ENCODE measurements around the gene PLEKHD1. TPM values are rescaled to one million over a fixed set of nuclear protein-coding genes. Genes with fewer than 3 reads are reported as not detected.

Gene PLEKHD1
- 0.19 TPM for total RNA-seq
- long read RNA-seq, partial matches to known transcripts = 0 of 1 reads
- long read RNA-seq, other reads (novel, unspliced or antisense) = 1 of 1 reads

DNA sequence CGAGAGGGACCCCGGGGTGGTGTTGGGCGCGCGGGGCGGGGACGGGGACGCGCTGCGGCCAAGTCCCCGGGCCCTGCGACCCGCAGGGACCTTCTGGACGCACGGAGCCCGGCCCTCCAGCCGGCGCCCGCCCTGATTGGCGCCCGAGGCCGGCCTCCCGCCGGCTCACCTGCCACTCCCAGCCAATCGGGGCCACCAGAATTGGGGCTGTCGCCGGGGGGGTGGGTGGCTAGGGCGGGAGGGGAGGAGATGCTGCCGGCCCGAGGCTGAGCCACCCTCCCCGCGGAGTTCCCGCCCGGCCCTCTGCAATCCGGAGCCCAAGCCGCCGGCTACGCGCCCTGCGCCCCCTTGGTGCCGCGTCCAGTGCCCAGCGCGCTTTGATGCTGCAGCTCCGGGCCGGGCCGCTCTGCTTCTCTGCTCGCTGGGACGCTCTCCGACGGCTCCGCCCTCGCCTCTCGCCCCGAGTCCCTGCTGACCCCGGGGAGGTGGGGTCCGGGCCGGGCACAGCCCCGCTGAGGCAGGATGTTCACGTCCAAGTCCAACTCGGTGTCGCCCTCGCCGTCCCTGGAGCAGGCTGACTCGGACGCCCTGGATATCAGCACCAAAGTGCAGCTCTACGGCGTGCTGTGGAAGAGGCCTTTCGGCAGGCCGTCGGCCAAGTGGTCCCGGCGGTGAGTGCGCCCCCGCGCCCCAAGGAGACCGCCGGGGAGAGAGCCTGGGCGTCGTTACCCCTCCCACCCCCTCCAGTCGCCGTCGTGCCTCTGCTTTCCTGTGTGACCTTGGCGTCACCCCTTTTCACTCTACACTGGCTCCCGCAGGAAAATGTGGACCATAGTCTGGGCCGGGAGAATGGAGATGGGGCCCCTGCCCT lies at the start of gene PLEKHD1:
Gene PLEKHD1, plus strand, starts transcription at position 285 of the 871 bp plus-strand sequence. Its CDS starts 238 bp downstream, at position 523.
- no peak for DNase-seq (ENCODE audit: low spot score)

DNA sequence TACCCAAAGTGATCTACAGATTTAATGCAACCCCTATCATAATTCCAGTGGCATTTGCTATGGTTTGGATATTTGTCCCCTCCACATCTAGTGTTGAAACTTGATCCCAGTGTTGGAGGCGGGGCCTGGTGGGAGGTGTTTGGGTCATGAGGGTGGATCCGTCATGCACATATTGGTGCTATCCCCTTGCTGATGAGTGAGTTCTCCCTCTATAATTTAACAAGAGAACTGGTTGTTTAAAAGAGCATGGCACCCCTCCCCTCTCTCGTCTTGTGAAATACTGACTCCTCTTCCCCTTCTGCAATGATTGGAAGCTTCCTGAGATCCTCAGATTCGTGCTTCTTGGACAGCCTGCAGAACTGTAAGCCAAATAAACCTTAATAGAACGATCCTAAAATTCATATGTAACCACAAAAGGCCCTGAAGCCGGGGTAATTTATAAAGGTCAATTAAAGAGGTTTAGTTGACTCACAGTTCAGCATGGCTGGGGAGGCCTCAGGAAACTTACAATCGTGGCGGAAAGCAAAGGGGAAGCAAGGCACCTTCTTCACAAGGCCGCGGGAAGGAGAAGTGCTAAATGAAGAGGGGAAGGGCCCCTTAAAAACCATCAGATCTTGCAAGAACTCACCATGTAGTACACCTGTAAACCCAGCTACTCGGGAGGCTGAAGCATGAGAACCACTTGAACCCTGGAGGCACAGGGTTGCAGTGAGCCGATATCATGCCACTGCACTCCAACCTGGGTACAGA lies 44.8 kb upstream of the PLEKHD1 start:
- DNase-seq (ENCODE audit: low spot score) = no peak

- DNase-seq (ENCODE audit: low spot score) = no peak
Observed at GRCh38 chr14:69441948-69442347, 42.6 kb upstream of the PLEKHD1 start.

DNA sequence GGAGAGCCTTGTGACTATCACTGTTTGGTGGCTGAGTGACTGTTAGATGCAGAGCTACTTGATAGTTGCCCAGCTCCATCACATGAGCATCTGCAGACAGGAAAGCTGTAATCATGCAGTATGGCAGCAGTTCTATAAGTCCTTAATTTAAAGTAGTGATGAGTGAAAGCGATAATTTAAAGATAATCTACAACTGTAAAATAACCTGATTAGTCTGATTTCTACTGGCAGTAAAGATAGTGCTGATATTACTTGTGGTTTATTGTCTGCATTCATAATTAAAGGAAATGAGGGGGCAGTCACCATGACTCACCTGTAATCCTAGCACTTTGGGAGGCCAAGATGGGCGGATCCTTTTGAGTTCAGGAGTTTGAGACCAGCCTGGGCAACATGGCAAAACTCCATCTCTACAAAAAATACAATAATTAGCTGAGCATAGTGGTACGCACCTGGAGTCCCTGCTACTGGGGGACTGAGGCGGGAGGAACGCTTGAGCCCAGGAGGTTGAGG lies 41.2 kb upstream of the PLEKHD1 start:
- DNase-seq (ENCODE audit: low spot score) = no peak

- DNase-seq (ENCODE audit: low spot score) = no peak
Observed at GRCh38 chr14:69449216-69449615, 35.3 kb upstream of the PLEKHD1 start.

GRCh38 chr14:69451941-69452340 lies 32.6 kb upstream of the PLEKHD1 start:
- no peak for DNase-seq (ENCODE audit: low spot score)

- peak; percentile 83 for DNase-seq (ENCODE audit: low spot score)
Observed at GRCh38 chr14:69458350-69458749, 26.2 kb upstream of the PLEKHD1 start.

DNA sequence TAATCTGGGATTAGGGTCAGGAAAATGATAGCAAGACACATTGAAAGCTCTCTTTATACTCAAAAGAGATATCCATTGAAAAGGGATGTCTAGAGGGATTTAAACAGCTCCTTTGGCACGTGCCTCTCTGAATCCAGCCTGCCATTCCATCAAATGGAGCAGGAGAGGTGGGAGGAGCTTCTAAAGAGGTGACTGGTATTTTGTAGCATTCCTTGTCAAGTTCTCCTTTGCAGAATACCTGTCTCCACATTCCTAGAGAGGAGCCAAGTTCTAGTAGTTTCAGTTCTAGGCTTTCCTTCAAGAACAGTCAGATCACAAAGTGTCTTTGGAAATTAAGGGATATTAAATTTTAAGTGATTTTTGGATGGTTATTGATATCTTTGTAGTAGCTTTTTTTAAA lies 25.4 kb upstream of the PLEKHD1 start:
- DNase-seq (ENCODE audit: low spot score) = no peak

DNA sequence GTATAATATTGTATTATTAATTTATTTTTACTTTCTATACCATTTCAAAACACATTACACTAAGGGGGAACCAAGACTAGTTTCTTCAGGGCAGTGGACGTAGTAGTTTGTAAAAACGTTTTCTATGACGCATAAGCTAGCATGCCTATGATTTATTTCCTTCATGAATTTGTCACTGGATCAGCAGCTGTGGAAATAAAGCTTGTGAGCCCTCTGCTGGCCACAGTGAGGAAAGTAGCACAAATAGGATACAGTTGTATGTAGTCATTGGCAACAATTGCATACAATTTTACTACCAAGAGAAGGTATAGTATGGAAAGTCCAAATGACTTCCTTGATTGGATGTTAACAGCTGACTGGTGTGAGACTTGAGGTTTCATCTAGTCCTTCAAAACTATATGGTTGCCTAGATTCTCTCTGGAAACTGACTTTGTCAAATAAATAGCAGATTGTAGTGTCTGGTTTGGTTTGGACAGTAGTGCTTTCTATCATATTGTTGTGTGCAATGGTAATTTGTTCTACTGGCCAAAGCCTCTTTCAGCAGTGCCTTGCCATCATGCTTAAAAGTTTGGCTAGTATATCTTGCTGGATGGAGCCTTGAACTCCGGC lies 24.3 kb upstream of the PLEKHD1 start:
- no peak for DNase-seq (ENCODE audit: low spot score)

GRCh38 chr14:69464379-69464778 lies 20.1 kb upstream of the PLEKHD1 start:
- no peak for DNase-seq (ENCODE audit: low spot score)

GRCh38 chr14:69464829-69465228 lies 19.7 kb upstream of the PLEKHD1 start:
- peak; percentile 39 for DNase-seq (ENCODE audit: low spot score)

GRCh38 chr14:69468949-69469348 lies 15.6 kb upstream of the PLEKHD1 start:
- no peak for DNase-seq (ENCODE audit: low spot score)

DNA sequence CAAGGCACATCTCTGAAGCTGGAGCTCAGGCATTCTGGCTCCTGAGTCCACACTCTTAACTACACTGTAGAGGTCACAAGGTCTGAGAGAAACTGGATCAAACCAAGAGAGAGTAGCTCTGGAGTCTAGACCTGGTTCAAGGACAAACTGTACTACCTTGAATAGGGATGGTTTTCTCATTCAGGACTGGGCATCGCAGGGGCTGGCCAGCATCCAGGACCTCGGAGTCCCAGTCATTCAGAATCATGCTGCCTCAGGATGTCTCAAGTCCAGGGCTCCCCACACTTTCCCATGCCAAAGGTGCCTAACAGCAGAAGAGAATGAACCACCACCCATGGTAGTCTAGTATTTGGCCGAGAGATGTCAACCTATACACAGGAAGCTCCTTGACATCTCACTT lies 13.1 kb upstream of the PLEKHD1 start:
- DNase-seq (ENCODE audit: low spot score) = no peak

GRCh38 chr14:69471916-69472315 lies 12.6 kb upstream of the PLEKHD1 start:
- peak; percentile 37 for DNase-seq (ENCODE audit: low spot score)

GRCh38 chr14:69473260-69473659 lies 11.3 kb upstream of the PLEKHD1 start:
- no peak for DNase-seq (ENCODE audit: low spot score)

GRCh38 chr14:69473946-69474345 lies 10.6 kb upstream of the PLEKHD1 start:
- DNase-seq (ENCODE audit: low spot score) = peak; percentile 45

GRCh38 chr14:69475194-69475818 lies 9.2 kb upstream of the PLEKHD1 start:
- DNase-seq (ENCODE audit: low spot score) = peak; percentile 57

GRCh38 chr14:69476824-69477450 lies 7.6 kb upstream of the PLEKHD1 start:
- peak; percentile 20 for DNase-seq (ENCODE audit: low spot score)

DNA sequence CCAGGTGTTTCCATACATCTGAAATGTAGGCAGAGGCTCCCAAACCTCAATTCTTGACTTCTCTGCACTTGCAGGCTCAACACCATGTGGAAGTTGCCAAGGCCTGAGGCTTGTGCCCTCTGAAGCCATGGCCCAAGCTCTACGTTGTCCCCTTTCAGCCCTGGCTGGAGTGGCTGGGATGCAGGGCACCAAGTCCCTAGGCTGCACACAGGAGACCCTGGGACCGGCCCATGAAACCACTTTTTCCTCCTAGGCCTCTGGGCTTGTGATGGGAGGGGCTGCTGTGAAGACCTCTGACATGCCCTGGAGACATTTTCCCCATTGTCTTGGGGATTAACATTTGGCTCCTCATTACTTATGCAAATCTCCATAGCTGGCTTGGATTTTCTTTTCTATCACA lies 6.5 kb upstream of the PLEKHD1 start:
- DNase-seq (ENCODE audit: low spot score) = peak; percentile 28

- DNase-seq (ENCODE audit: low spot score) = no peak
Observed at GRCh38 chr14:69479696-69480095, 4.8 kb upstream of the PLEKHD1 start.

DNA sequence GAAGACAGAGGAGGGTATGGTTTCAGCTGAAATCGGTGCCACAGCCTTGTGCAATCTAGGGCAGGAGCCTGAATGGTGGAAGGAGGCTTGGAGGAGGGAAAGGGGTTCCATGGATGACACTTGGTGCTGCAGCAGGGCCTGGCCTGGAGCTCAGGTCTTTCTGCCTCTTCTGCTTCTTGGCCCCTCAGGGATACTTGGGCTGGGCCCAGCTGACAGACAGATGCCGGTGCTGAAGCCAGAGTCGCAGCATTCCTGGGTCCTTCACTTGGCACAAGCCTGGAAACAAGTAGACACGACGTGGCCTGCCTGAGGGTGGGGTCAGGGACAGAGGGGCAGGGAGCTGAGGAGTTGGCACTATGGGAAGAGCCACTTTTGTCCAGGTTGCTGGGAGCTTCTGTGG lies 4.4 kb upstream of the PLEKHD1 start:
- DNase-seq (ENCODE audit: low spot score) = no peak

Data from mesenteric fat pad (tissue), 1 donor.